Cardiac fibroblast (primary cell): ENCODE data around the gene ESPN.

Source experiments
- DNase-seq, 2 donors: peaks; one replicate each; pipeline versions ENCODE4 v3.0.0 to v3.0.0-alpha.2; 2010; ENCODE audit warnings: low read depth in 2 of 2
- H3K4me3 ChIP-seq, 2 donors: replicated peaks in 1 of 2; 1 replicate in 1 of 2; 2 replicates in 1 of 2; pipeline ENCODE4 v1.5.1; 2011; ENCODE audit warnings: low read depth in 2 of 2, low read length in 2 of 2, mild to moderate bottlenecking in 2 of 2, moderate library complexity in 1 of 2
- CTCF ChIP-seq: IDR thresholded peaks from one replicate; pipeline ENCODE4 v1.5.1; 2011; ENCODE audit warnings: low read depth, mild to moderate bottlenecking, low read length, inconsistent platforms

ESPN gene

GRCh38 chr1:6396998-6397397, 27.6 kb upstream of the ESPN start:
- peak; percentile 1 for TF ChIP-seq CTCF
- no peak for DNase-seq
- no peak overlapping the region for H3K4me3 ChIP-seq

DNA sequence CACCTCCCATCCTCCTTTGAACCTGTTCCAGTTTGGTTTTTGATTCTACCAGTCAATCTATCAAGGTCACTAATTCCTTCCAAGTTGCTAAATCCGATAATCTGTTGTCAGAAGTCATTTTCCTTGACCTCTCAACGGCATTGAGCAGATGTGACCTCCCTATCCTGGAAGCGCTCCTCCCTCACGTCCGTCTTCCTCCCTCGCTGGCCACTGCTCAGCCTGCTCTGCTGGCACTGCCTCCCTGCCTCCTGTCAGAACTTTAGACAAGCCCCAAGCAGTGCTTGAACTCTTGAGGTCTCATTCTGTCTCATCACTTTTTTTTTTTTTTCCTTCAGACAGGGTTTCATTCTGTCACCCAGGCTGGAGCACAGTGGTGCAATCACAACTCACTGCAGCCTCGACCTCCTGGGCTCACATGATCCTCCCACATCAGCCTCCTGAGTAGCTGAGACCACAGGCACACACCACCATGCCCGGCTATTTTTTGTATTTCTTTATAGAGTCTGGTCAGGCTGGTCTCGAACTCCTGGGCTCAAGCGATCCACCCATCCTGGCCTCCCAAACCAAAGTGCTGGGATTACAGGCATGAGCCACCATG, 26.6 kb upstream of the ESPN start:
- TF ChIP-seq CTCF, result no peak
- DNase-seq, result no peak
- H3K4me3 ChIP-seq, result no peak overlapping the region

- H3K4me3 ChIP-seq, result no peak overlapping the region
- no peak for TF ChIP-seq CTCF
- DNase-seq, result no peak
These were observed 25.3 kb upstream of the ESPN start for GRCh38 chr1:6399294-6399693.

DNA sequence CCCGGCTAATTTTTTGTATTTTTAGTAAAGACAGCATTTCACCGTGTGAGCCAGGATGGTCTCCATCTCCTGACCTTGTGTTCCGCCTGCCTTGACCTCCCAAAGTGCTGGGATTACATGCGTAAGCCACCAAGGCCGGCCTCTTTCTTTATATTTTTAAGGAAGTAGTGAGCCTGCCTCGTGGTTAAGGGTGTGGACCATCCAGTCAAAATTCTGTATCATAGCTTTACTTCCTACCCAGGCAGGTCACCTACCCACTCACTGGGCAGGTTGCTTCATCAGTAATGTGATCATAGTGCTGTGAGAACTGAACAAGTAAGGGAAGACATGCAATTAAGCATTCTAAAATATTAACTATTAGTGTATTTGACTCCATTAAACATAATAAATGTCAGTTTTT, 22.9 kb upstream of the ESPN start:
- TF ChIP-seq CTCF, result no peak
- no peak for DNase-seq
- no peak overlapping the region for H3K4me3 ChIP-seq

DNA sequence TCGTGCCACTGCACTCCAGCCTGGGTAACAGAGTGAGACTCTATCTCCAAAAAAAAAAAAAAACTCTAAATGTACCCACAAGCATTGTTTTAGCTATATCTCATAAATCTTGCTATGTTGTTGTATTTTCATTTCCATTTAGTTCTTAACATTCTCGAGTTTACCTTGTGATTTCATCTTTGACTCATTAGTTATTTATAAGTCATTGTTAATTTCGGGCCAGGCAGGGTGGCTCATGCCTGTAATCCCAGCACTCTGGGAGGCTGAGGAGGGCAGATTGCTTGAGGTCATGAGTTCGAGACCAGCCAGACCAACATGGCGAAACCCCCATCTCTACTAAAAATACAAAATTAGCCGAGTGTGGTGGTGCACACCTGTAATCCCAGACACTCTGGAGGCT, 16.6 kb upstream of the ESPN start:
- DNase-seq, result peak in 1 of 2 donors; percentile 40
- no peak for TF ChIP-seq CTCF

DNA sequence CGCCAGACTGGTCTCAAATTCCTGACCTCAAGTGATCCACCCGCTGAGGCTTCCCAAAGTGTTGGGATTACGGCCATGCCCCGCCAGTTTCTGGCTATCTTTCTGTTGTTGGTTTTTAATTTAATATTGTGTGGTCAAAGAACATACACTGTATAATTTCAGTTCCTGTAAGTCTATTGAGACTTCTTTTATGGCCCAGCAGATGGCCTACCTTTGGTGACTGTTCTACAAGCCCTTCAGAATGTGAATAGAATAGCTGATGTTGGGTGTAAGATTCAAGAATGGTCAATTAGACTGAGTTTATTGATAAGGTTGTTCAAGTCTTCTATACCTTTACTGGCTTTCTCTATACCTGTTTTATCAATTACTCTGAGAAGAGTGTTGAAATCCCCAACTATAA, 15.5 kb upstream of the ESPN start:
- TF ChIP-seq CTCF, result no peak
- H3K4me3 ChIP-seq, result no peak overlapping the region
- no peak for DNase-seq

More for the DNA sequence above, 16.6 kb upstream of the ESPN start:
- H3K4me3 ChIP-seq, result no peak overlapping the region

DNA sequence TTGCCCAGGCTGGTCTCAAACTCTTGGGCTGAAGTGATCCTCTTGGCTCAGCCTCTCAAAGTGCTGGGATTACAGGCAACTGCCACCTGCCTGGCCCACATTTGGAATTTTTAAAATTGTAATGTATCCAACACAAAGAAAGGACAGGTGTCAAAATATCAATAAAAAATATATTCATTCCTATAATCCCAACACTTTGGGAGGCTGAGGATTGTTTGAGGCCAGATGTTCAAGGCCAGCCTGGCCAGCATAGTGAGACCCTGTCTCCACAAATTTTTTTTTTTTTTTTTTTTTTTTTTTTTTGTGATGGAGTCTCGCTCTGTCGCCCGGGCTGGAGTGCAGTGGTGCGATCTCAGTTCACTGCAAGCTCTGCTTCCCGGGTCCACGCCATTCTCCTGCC, 14.8 kb upstream of the ESPN start:
- DNase-seq, result no peak
- TF ChIP-seq CTCF, result no peak
- H3K4me3 ChIP-seq, result no peak overlapping the region
